Right ventricle myocardium superior (tissue), 1 donor: ENCODE data around the gene PPP2R3B. TPM values are rescaled to one million over a fixed set of nuclear protein-coding genes. Genes with fewer than 3 reads are reported as not detected.

Experiments
- ATAC-seq: fragments of 200-7000 bp; cut with Tn5 transposase; one replicate; pipeline ENCODE4 v1.9.1; 2020; ENCODE audit warnings: mild to moderate bottlenecking; ENCODE audit not compliant: poor library complexity
- DNase-seq: peaks from one replicate; pipeline ENCODE4 v3.0.0-alpha.2; 2020
- intact Hi-C: fragments of 100-400 bp; cut with DNase I; formaldehyde crosslinking; loops from one replicate; pipeline ENCODE4 v1.11.2; 2022
- total RNA-seq: library from RNA; stranded (reverse); fragmentation: NEBNext Ultra II Directional; extraction: Animal tissue kit (Norgen Biotek cat#: 25700); gene quantifications from one replicate; pipeline ENCODE4 v1.2.1, GENCODE V29; 2021
- donor health status: DM: no; HTN: yes; CAD: no; lungs with severe emphysema.

Gene PPP2R3B
- total RNA-seq, 1 donor from 2014 or later = 154 TPM

GRCh38 chrX:374596-374995, 12.1 kb downstream of the PPP2R3B start:
- DNase-seq (peak; percentile 13), ATAC-seq (no peak)
- intact Hi-C loops = no loop called here

DNA sequence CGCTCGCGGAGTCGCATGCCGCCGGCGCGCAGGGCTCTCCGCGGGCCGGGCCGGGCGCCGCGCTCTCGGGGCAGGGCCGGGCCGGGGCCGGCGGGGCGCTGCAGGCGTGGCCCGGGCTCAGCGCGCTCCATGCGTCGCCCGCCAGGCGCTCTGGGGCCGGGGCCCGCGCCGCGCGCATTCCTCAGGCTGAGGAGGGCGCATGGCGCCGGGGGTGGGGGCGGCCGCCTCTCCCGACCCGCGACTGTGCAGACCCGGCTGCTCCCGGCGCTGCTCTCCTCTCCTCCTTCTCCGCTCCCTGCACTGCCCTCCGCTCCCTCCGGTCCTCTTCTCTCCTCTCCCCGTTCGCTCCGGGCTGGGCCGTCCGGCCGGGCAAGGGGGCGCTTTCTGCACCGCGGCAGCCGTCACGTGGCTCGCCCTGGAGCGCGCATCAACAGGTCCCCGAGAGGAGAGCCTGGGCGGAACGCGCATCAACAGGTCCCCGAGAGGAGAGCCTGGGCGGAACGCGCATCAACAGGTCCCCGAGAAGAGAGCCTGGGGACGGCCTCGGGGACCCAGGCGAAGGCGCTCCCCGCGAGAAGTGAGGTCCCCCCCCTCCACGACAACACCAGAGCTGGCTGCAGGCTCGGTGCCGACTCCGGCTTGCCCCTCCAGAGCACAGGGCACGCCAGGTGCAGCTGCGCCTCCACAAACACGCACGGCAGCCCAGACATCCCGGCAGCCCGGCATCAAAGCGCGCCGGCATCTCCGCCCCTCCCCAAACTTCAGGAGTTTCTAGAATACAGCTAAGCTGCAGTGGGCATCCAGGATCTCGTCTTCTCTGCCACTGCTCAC, 12.9 kb downstream of the PPP2R3B start:
- intact Hi-C loops = no loop called here
- DNase-seq (peak; percentile 70), ATAC-seq (peak; percentile 38)

DNA sequence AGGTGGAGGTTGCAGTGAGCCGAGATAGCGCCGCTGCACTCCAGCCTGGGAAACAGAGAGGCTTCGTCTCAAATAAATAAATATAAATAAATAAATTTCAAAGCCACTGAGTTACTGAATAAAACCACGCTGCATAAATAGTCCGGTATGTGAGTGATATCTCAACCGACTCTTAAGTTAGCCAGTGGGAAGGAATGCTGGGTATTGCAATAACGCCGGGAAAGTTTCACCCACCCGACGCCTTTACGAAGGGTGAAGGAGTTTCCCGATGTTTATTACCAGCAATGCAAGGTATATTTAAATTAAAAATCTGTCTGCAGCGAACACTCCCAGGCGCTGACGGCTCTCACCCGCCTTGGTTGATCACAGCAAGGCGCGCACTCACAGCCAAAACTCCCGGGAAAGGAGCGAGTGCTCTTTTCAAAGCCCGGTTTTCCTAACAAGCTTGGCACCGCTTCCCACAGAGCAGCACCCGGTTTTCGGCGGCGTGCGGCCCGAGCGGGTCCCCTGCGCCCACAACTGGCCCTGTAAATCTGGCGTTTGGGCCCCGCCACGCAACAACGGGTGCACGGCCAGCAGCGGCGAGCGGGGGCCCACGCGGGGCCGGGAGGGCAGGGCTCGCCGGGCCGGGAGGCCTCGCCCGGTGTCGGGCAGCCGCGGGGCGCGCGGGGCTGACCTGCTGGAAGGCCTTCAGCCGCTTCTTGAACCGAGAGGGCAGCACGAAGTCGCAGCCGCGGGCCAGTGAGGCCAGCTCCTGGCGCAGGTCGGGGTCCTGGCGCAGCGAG, 13.7 kb downstream of the PPP2R3B start:
- DNase-seq (peak; percentile 30), ATAC-seq (no peak)
- intact Hi-C loops = no loop called here

GRCh38 chrX:371907-372306, 14.8 kb downstream of the PPP2R3B start:
- no peak for ATAC-seq
- intact Hi-C loops = no loop called here
- peak; percentile 32 for DNase-seq

- intact Hi-C loops = no loop called here
- ATAC-seq (peak; percentile 14), DNase-seq (peak; percentile 44)
Observed at GRCh38 chrX:370963-371745, 15.6 kb downstream of the PPP2R3B start.

DNA sequence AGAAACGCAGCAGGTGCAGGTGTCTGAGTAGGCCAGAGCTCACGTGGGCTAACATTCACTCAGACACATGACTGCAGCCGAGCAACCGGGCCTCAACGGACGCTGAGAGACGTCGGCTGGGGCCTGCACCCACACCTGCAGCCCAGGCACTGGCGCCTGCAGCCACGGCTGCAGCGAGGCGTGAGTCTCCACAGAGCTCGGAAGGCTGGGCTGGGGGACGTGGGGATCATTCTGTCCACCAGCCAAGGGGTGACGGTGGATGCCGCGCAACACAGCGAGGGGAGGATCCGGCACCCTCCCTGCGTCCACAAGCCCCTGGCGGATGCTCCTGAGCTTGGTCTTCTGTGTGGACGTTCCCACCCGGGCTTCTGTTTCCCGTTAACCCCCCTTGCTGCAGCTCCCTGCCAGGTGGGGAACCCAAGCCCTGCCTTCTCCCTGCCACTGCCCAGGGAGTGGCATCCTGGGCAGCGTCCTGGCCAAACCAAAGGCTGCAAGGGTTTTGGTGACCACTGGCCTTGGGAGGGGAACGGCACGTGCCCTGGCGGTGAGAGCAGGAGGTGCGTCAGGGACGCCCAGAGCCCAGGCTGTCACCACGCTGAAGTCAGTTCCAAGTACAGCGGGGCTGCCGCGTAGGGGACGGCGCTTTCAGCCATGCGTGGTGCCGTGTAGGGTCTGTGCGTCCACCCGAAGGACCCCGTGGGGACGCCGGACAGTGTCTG, 16.3 kb downstream of the PPP2R3B start:
- peak; percentile 55 for ATAC-seq
- DNase-seq = peak; percentile 66
- intact Hi-C loops = no loop called here

- peak; percentile 40 for DNase-seq
- intact Hi-C loops = no loop called here
- peak; percentile 9 for ATAC-seq
Observed at GRCh38 chrX:369563-370101, 17.1 kb downstream of the PPP2R3B start.

DNA sequence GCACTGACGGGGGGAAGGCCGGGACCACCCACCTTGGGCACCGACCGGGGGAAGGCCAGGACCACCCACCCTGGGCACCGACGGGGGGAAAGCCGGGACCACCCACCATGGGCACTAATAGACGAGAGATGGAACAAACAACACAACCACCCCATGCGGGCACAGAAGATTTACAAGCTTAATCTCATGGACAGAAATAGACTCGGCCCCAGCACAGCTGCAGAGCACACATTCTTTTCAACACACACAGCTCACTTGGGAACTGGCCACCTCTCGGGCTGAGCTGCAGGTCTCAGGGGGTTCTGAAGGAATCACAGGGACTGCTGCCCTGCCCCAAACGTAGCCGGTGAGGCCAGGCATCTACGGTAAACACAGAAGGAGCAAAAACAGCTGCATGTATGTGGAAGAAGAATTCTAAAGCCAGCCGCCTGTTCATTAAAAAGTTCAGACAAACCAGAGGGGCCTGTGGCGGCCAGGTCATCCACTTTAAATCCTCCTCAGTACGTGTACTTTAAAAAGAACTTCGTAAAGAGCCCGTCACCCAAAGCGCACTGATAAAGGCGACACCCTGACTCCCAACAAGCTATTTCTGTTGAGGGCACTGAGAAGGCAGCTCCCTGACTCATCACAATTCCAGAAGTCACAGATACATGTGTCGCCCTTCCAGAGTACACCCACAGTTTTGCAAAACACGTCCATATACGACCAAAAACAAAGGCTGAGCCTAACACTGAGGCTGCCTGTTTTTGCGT, 17.7 kb downstream of the PPP2R3B start:
- ATAC-seq (peak; percentile 71), DNase-seq (peak; percentile 61)
- intact Hi-C loops = no loop called here

DNA sequence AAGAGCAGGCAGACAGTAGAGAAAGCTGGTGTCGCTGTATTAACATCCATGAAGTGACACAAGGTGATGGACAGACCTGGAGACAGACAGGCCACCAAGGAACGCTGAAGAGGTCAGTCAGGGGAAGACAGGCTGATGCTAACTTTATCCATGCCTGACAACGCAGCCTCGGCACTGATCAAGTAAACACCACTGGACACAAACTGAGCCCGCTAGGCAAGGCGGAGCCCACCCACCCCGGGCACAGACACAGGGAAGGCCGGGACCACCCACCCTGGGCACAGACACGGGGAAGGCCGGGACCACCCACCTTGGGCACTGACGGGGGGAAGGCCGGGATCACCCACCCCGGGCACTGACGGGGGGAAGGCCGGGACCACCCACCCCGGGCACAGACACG, 18.8 kb downstream of the PPP2R3B start:
- intact Hi-C loops = no loop called here
- ATAC-seq (peak; percentile 14), DNase-seq (peak; percentile 20)

DNA sequence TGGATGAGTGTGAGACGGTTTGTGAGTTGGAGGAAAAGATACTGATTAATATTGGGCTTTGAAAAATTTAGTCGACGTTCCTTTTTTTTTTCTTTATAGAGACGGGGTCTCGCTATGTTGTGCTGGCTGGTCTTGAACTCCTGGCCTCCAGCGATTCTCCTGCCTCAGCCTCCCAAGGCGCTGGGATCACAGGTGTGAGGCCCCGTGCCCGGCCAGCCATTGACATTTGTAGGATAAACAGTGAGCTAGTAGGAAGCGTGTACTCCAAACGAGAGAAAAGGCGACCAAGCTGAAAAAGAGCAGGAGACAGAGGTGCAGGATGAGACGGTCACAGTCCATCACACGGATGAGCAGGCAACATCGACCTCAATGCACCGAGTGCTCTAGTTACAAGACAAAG, 19.4 kb downstream of the PPP2R3B start:
- intact Hi-C loops = no loop called here
- DNase-seq (peak; percentile 10), ATAC-seq (no peak)

GRCh38 chrX:363621-364375, 22.9 kb downstream of the PPP2R3B start:
- no peak for ATAC-seq
- DNase-seq = peak; percentile 26
- intact Hi-C loops = no loop called here

GRCh38 chrX:362937-363620, 23.6 kb downstream of the PPP2R3B start:
- no peak for ATAC-seq
- intact Hi-C loops = no loop called here
- DNase-seq = peak; percentile 18

DNA sequence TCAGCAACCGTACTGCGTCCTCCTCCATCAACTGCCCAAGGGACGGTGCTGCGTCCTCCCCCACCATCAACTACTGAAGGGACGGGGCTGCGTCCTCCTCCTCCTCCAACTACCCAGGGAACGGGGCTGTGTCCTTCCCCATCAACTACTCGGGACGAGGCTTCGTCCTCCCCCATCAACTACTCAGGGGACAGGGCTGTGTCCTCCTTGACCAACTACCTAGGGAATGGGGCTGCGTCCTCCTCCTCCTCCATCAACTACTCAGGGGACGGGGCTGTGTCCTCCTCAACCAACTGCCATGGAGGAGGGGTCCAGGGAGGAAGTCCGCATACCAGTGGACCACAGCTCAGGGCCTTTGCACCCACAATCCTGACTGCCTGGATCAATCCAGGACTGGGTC, 24.4 kb downstream of the PPP2R3B start:
- DNase-seq = peak; percentile 6
- ATAC-seq = peak; percentile 24
- intact Hi-C loops = no loop called here

- DNase-seq = peak; percentile 38
- intact Hi-C loops = no loop called here
- ATAC-seq = peak; percentile 7
Observed at GRCh38 chrX:361231-362145, 25.2 kb downstream of the PPP2R3B start.

DNA sequence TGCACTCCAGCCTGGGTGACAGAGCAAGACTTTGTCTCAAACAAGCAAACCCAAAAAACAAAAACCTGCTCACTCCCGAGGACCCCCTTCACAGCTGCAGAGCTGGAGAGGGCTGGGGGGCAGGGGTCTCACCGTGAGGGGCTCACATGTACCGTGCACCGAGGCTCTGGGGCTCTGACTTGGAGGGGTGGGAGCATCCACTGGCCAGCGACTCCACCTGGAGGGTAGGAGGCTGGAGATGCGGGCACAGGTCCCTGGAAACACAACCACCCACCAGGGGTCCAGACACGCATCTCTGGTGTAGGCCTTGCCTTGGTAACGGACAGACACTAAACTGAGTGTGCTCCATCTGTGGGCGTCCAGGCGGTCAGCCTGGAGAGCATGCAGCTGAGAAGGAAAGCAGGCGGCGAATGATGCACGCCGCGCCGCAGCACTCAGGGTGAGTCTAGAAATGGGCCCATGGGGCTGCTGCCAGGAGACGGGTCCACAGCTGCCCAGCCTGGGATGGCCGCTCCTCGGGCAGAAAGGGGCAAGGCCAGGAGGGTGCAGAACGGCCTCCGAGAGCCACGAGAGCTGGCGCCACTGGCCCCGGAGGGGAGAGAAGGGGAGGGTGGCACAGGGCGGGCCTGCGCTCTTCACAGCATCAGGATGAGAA, 26.1 kb downstream of the PPP2R3B start:
- peak; percentile 19 for DNase-seq
- intact Hi-C loops = no loop called here
- no peak for ATAC-seq
